ENCODE measurements around the gene ACVR2B. TPM values are rescaled to one million over a fixed set of nuclear protein-coding genes. Genes with fewer than 3 reads are reported as not detected.

The ACVR2B gene
- total RNA-seq, 1 experiment from 2014 or later = 1.8 TPM

DNA sequence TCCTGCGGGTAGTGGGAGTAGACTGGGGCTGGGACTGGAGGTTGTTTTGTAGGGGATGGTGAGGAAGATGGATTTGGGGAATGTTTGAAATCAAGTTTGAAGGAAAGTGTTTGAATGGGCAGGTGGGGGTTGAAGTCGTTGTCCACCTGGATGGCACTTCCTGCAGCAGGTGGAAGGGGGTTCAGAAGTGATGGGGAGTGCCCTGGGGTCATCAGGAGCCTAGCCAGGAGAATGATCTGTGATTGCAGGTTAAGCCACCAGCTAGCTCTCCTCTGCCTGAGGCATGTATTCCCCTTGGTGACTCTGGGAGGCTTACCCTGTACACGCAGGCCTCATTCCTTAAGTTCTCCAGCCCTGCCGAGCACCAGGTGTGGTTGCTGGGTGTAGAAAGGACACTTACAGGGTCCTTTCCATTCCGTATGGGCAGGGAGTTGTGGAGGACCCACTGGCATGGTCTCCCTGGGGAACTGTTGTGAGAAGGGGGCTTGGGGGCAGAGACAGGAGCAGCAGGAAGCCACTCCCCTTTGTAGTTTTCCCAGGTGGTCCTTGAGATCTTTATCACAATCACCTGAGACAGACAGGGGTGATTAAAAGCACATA lies 22.6 kb downstream of the ACVR2B start:
- BruUV-seq (replicated peaks) = no TSS peak
- POLR2A ChIA-PET (ENCODE audit: unreplicated experiment) = no interaction called here
- H3K36me3 ChIP-seq (ENCODE audit: low read depth, low read length) = no peaks in the 10 kb centered on the region
- H3K9me3 ChIP-seq (ENCODE audit: low read length) = no peaks in the 10 kb centered on the region
- H3K4me1 ChIP-seq (ENCODE audit: insufficient read depth, low read length) = no peaks in the 10 kb centered on the region
- H4K20me1 ChIP-seq (ENCODE audit: low read length) = no peaks in the 10 kb centered on the region
- H3K27ac ChIP-seq (ENCODE audit: low read length) = no peak overlapping the region
- H3K4me2 ChIP-seq (ENCODE audit: low read length) = no peak overlapping the region
- no peak overlapping the region for H3K9ac ChIP-seq (ENCODE audit: low read length)
- H3K27me3 ChIP-seq (ENCODE audit: low read length) = no peaks in the 10 kb centered on the region
- no peaks in the 10 kb centered on the region for H3F3A ChIP-seq (ENCODE audit: low read length, unreplicated experiment)
- DNase-seq (no peak), ATAC-seq (no peak)
- no peak overlapping the region for H2AFZ ChIP-seq (ENCODE audit: low read length)
- no peaks in the 10 kb centered on the region for H3K79me2 ChIP-seq (ENCODE audit: low read length)
- intact Hi-C loops (cut with micrococcal nuclease) = no loop called here
- H3K9me2 ChIP-seq (replicated peaks; ENCODE audit: low read length) = no peaks in the 10 kb centered on the region
- CTCF ChIA-PET = no interaction called here
- no peak overlapping the region for H3K4me3 ChIP-seq (ENCODE audit: low read length)
- TF ChIP-seq CTCF (conservative IDR thresholded peaks at IDR 0.05; ENCODE audit: low read depth, low read length) (no peak), EZH2phosphoT487 (IDR thresholded peaks at IDR 0.05; ENCODE audit: borderline replicate concordance, low read length) (no peak), EZH2 (IDR thresholded peaks at IDR 0.05; ENCODE audit: low read length, unreplicated experiment) (no peak)

DNA sequence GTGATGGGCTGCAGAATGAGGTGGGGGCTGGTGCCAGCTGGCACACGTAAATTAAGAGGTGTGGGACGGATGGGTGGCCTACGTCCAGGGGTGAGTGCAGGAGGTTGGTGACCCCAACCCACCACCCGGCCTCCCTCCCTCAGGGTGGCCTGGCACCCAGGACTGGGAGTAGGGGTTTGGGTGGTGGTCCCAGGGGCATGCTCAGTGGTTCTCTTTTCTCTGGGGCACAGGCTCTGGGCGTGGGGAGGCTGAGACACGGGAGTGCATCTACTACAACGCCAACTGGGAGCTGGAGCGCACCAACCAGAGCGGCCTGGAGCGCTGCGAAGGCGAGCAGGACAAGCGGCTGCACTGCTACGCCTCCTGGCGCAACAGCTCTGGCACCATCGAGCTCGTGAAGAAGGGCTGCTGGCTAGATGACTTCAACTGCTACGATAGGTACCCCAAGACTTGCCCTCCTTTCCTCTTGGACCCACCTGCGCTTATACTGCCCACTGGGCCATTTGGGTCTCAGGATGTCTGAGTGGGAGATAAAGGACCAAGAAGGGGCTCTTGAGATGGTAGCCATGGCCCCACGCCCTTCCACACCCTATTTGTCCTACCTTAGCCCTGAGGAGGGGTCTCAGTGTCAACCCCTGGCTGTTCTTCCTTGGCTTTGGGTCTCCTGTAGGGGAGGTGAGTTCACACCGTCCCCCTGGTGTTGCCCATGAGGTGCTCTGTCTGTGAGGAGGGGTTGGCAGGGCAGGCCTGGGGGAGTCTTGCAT lies 23.5 kb downstream of the ACVR2B start:
- ChIA-PET CTCF (no interaction called here), POLR2A (ENCODE audit: unreplicated experiment) (interaction anchor here (0.6 kb wide), 1 partner anchor 11 kb away, joined by 3 read pairs; no protein-coding TSS in a partner anchor)
- H3K4me2 ChIP-seq (ENCODE audit: low read length) = no peak overlapping the region
- no peak for DNase-seq
- H3F3A ChIP-seq (ENCODE audit: low read length, unreplicated experiment) = no peaks in the 10 kb centered on the region
- H3K79me2 ChIP-seq (ENCODE audit: low read length) = no peaks in the 10 kb centered on the region
- TF ChIP-seq CTCF (conservative IDR thresholded peaks at IDR 0.05; ENCODE audit: low read depth, low read length) (no peak), EZH2phosphoT487 (IDR thresholded peaks at IDR 0.05; ENCODE audit: borderline replicate concordance, low read length) (no peak), EZH2 (IDR thresholded peaks at IDR 0.05; ENCODE audit: low read length, unreplicated experiment) (no peak)
- no peaks in the 10 kb centered on the region for H3K27me3 ChIP-seq (ENCODE audit: low read length)
- no peaks in the 10 kb centered on the region for H4K20me1 ChIP-seq (ENCODE audit: low read length)
- H3K9me3 ChIP-seq (ENCODE audit: low read length) = no peaks in the 10 kb centered on the region
- H3K9ac ChIP-seq (ENCODE audit: low read length) = no peak overlapping the region
- intact Hi-C loops (cut with micrococcal nuclease) = no loop called here
- no peaks in the 10 kb centered on the region for H3K36me3 ChIP-seq (ENCODE audit: low read depth, low read length)
- no TSS peak for BruUV-seq (replicated peaks)
- H2AFZ ChIP-seq (ENCODE audit: low read length) = no peak overlapping the region
- no peak overlapping the region for H3K4me3 ChIP-seq (ENCODE audit: low read length)
- ATAC-seq = no peak
- H3K27ac ChIP-seq (ENCODE audit: low read length) = no peak overlapping the region
- H3K9me2 ChIP-seq (replicated peaks; ENCODE audit: low read length) = no peaks in the 10 kb centered on the region
- no peaks in the 10 kb centered on the region for H3K4me1 ChIP-seq (ENCODE audit: insufficient read depth, low read length)

Measured in PC-3 (cell line).